Neural progenitor cell (in vitro differentiated cells): Measurements from ENCODE around the gene DHRS1. TPM values are rescaled to one million over a fixed set of nuclear protein-coding genes. Genes with fewer than 3 reads are reported as not detected.

Source experiments
- DNase-seq: peaks from one replicate; pipeline ENCODE4 v3.0.0-alpha.2; 2016; ENCODE audit warnings: low spot score
- H2AFZ ChIP-seq: fragments of 200-600 bp; sonication (generic); replicated peaks from 2 replicates; pipeline ENCODE4 v1.6.1; 2016; ENCODE audit warnings: antibody characterized with exemption
- H3F3A ChIP-seq: fragments of 200-600 bp; sonication (generic); 2 replicates; pipeline ENCODE4 v1.6.1; 2016; ENCODE audit warnings: antibody characterized with exemption, low read depth
- H3K27ac ChIP-seq: fragments of 200-600 bp; sonication (generic); 2 replicates; pipeline ENCODE4 v1.5.1; 2016; ENCODE audit warnings: mild to moderate bottlenecking
- H3K27me3 ChIP-seq: fragments of 200-600 bp; sonication (generic); 2 replicates; pipeline ENCODE4 v1.6.1; 2016; ENCODE audit warnings: mild to moderate bottlenecking, moderate library complexity
- H3K36me3 ChIP-seq: fragments of 200-600 bp; sonication (generic); 2 replicates; pipeline ENCODE4 v1.5.1; 2016
- H3K4me1 ChIP-seq: fragments of 200-600 bp; sonication (generic); 2 replicates; pipeline ENCODE4 v1.6.1; 2016; ENCODE audit warnings: mixed run types
- H3K4me2 ChIP-seq: fragments of 200-600 bp; sonication (generic); 2 replicates; pipeline ENCODE4 v1.6.1; 2016
- H3K4me3 ChIP-seq: fragments of 200-600 bp; sonication (generic); 2 replicates; pipeline ENCODE4 v1.5.1; 2016
- H3K79me2 ChIP-seq: fragments of 200-600 bp; sonication (generic); 2 replicates; pipeline ENCODE4 v1.6.1; 2016; ENCODE audit warnings: low read depth
- H3K9ac ChIP-seq: fragments of 200-600 bp; sonication (generic); 2 replicates; pipeline ENCODE4 v1.6.1; 2016
- H3K9me3 ChIP-seq: fragments of 200-600 bp; sonication (generic); 2 replicates; pipeline ENCODE4 v1.5.1; 2016; ENCODE audit warnings: low read depth
- H4K20me1 ChIP-seq: fragments of 200-600 bp; sonication (generic); 2 replicates; pipeline ENCODE4 v1.6.1; 2016; ENCODE audit warnings: low read depth
- H3K27ac Mint-ChIP-seq: 3 replicates; pipeline ENCODE4 v1.8.0; 2021; ENCODE audit warnings: mixed read lengths
- H3K27me3 Mint-ChIP-seq: 2 replicates; pipeline ENCODE4 v1.8.0; 2022; ENCODE audit warnings: low read depth, mild to moderate bottlenecking, inconsistent platforms, moderate library complexity, mixed read lengths; ENCODE audit not compliant: insufficient read depth
- H3K36me3 Mint-ChIP-seq: 3 replicates; pipeline ENCODE4 v1.8.0; 2021; ENCODE audit warnings: mixed read lengths
- H3K4me1 Mint-ChIP-seq: 3 replicates; pipeline ENCODE4 v1.8.0; 2021; ENCODE audit warnings: mixed read lengths
- H3K4me3 Mint-ChIP-seq: 3 replicates; pipeline ENCODE4 v1.8.0; 2021; ENCODE audit warnings: mild to moderate bottlenecking, moderate library complexity, mixed read lengths
- H3K9me3 Mint-ChIP-seq: 3 replicates; pipeline ENCODE4 v1.8.0; 2020; ENCODE audit warnings: mixed read lengths
- CTCF ChIP-seq: fragments of 200-600 bp; sonication (generic); IDR thresholded peaks from 2 replicates; pipeline ENCODE4 v1.5.1; 2017; ENCODE audit warnings: antibody characterized with exemption, mild to moderate bottlenecking
- EZH2 ChIP-seq: fragments of 200-600 bp; sonication (generic); IDR thresholded peaks from 2 replicates; pipeline ENCODE4 v1.6.1; 2017; ENCODE audit warnings: antibody characterized with exemption, mild to moderate bottlenecking, moderate library complexity
- EZH2phosphoT487 ChIP-seq: fragments of 200-600 bp; sonication (generic); IDR thresholded peaks from 2 replicates; pipeline ENCODE4 v1.6.1; 2017; ENCODE audit warnings: antibody characterized with exemption
- total RNA-seq: library from RNA; depleted of rRNA; stranded (reverse); fragments of >200 nt; gene quantifications from 2 replicates; pipeline ENCODE4 v1.2.3, GENCODE V29; 2015; ENCODE audit warnings: low replicate concordance

The DHRS1 gene
- total RNA-seq, 1 donor from 2014 or later = 19.7 TPM

DNA sequence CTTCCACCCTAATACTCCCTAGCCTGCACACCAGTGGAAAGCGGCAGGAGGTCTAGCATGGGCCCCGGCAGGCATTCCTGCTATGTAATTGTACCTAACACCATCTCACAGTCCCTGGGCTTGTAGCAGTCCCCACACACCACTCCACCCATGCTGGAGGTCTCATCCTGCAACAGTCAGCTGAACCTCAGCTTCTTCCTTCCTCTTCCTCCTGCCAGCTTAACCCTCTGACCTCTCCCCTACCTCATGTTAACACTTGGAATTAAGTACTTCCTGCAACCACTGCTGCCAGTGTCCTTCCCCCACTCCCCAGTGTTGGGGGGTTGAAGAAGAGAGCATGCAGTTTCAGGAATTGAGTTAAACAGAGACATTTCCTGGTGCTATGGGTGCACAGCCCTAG is 27.7 kb upstream of the DHRS1 start:
- H3K27me3 ChIP-seq = peaks cover 40% of the 10 kb centered on the region
- H3K27ac Mint-ChIP-seq = no peak overlapping the region
- H3K9me3 ChIP-seq = no peaks in the 10 kb centered on the region
- no peak overlapping the region for H2AFZ ChIP-seq
- no peak overlapping the region for H3K27ac ChIP-seq
- no peak overlapping the region for H3K4me3 ChIP-seq
- peaks cover 6% of the 10 kb centered on the region for H3K4me1 Mint-ChIP-seq
- peaks cover 35% of the 10 kb centered on the region for H3K27me3 Mint-ChIP-seq
- no peak overlapping the region for H3K9ac ChIP-seq
- H4K20me1 ChIP-seq = no peaks in the 10 kb centered on the region
- DNase-seq = no peak
- H3K36me3 ChIP-seq = no peaks in the 10 kb centered on the region
- peaks cover under 1% of the 10 kb centered on the region for H3K4me1 ChIP-seq
- peaks cover 10% of the 10 kb centered on the region for H3F3A ChIP-seq
- H3K9me3 Mint-ChIP-seq = no peaks in the 10 kb centered on the region
- no peak overlapping the region for H3K4me2 ChIP-seq
- H3K36me3 Mint-ChIP-seq = no peaks in the 10 kb centered on the region
- H3K4me3 Mint-ChIP-seq = peak overlapping the region; percentile 30
- no peak for TF ChIP-seq EZH2
- TF ChIP-seq EZH2phosphoT487 = no peak
- no peak for TF ChIP-seq CTCF
- no peaks in the 10 kb centered on the region for H3K79me2 ChIP-seq

- H3K9me3 Mint-ChIP-seq = no peaks in the 10 kb centered on the region
- H3K27ac Mint-ChIP-seq = no peak overlapping the region
- H3K4me1 Mint-ChIP-seq = peaks cover 2% of the 10 kb centered on the region
- Histone ChIP-seq H3K9me3 (no peaks in the 10 kb centered on the region), H3K27me3 (peaks cover 27% of the 10 kb centered on the region), H3K4me1 (no peaks in the 10 kb centered on the region), H3K4me2 (no peak overlapping the region), H3K9ac (no peak overlapping the region), H3K4me3 (no peak overlapping the region), H4K20me1 (no peaks in the 10 kb centered on the region), H3F3A (no peaks in the 10 kb centered on the region), H3K79me2 (no peaks in the 10 kb centered on the region), H3K36me3 (no peaks in the 10 kb centered on the region), H2AFZ (no peak overlapping the region), H3K27ac (no peak overlapping the region)
- H3K36me3 Mint-ChIP-seq = no peaks in the 10 kb centered on the region
- no peak for DNase-seq
- no peak overlapping the region for H3K4me3 Mint-ChIP-seq
- peaks cover 22% of the 10 kb centered on the region for H3K27me3 Mint-ChIP-seq
- TF ChIP-seq CTCF (no peak), EZH2phosphoT487 (no peak), EZH2 (no peak)
Measured at GRCh38 chr14:24325963-24326362, 26.4 kb upstream of the DHRS1 start.

GRCh38 chr14:24325041-24325530 is 25.5 kb upstream of the DHRS1 start:
- Mint-ChIP-seq H3K4me3 (no peak overlapping the region), H3K9me3 (no peaks in the 10 kb centered on the region), H3K27me3 (peaks cover 21% of the 10 kb centered on the region), H3K36me3 (no peaks in the 10 kb centered on the region), H3K4me1 (peaks cover 2% of the 10 kb centered on the region), H3K27ac (no peak overlapping the region)
- no peak overlapping the region for H3K4me3 ChIP-seq
- no peaks in the 10 kb centered on the region for H3K36me3 ChIP-seq
- no peak overlapping the region for H2AFZ ChIP-seq
- no peak for DNase-seq
- H3K9me3 ChIP-seq = no peaks in the 10 kb centered on the region
- H3K4me1 ChIP-seq = no peaks in the 10 kb centered on the region
- H3K79me2 ChIP-seq = no peaks in the 10 kb centered on the region
- no peaks in the 10 kb centered on the region for H3F3A ChIP-seq
- no peak overlapping the region for H3K27ac ChIP-seq
- no peaks in the 10 kb centered on the region for H4K20me1 ChIP-seq
- H3K4me2 ChIP-seq = no peak overlapping the region
- TF ChIP-seq EZH2phosphoT487 = no peak
- no peak for TF ChIP-seq CTCF
- no peak for TF ChIP-seq EZH2
- peaks cover 23% of the 10 kb centered on the region for H3K27me3 ChIP-seq
- H3K9ac ChIP-seq = no peak overlapping the region
